NCI-H1048 (cell line): ENCODE measurements around the gene KRT222.

Experiments
- DNase-seq: peaks from one replicate; lab custom pipeline; 2025; lab: John Stamatoyannopoulos, UW

Gene KRT222

GRCh38 chr17:40658396-40658795 lies 6.6 kb downstream of the KRT222 start:
- no peak for DNase-seq

GRCh38 chr17:40651939-40652338 lies 13.0 kb downstream of the KRT222 start:
- DNase-seq, result no peak

GRCh38 chr17:40648384-40648968 lies 16.5 kb downstream of the KRT222 start:
- DNase-seq, result no peak

GRCh38 chr17:40647624-40648383 lies 17.2 kb downstream of the KRT222 start, which contains the start of gene SMARCE1:
Gene SMARCE1, minus strand, starts transcription at chr17:40647818. Its CDS starts 2,016 bp downstream, at chr17:40645802.
- peak; percentile 53 for DNase-seq

GRCh38 chr17:40646791-40647623 lies 18.0 kb downstream of the KRT222 start:
- DNase-seq, result no peak

- no peak for DNase-seq
Measured at GRCh38 chr17:40645943-40646342, 19.0 kb downstream of the KRT222 start.

- DNase-seq, result no peak
Measured at GRCh38 chr17:40645291-40645690, 19.7 kb downstream of the KRT222 start.

GRCh38 chr17:40637931-40638330 lies 27.0 kb downstream of the KRT222 start:
- no peak for DNase-seq

GRCh38 chr17:40633871-40634270 lies 31.1 kb downstream of the KRT222 start:
- DNase-seq, result no peak

- DNase-seq, result no peak
Measured at GRCh38 chr17:40632216-40632615, 32.8 kb downstream of the KRT222 start.

GRCh38 chr17:40629842-40630241 lies 35.1 kb downstream of the KRT222 start:
- no peak for DNase-seq

GRCh38 chr17:40625311-40625710 lies 39.7 kb downstream of the KRT222 start:
- no peak for DNase-seq

GRCh38 chr17:40623419-40624210 lies 41.4 kb downstream of the KRT222 start:
- DNase-seq, result no peak

GRCh38 chr17:40622509-40622928 lies 42.5 kb downstream of the KRT222 start:
- DNase-seq, result no peak

GRCh38 chr17:40621578-40621977 lies 43.4 kb downstream of the KRT222 start:
- DNase-seq, result no peak

GRCh38 chr17:40621019-40621418 lies 44.0 kb downstream of the KRT222 start:
- no peak for DNase-seq

GRCh38 chr17:40618754-40619625 lies 46.0 kb downstream of the KRT222 start:
- DNase-seq, result no peak

- no peak for DNase-seq
Measured at GRCh38 chr17:40617678-40618240, 47.2 kb downstream of the KRT222 start.

- no peak for DNase-seq
Measured at GRCh38 chr17:40616592-40616991, 48.4 kb downstream of the KRT222 start.

- DNase-seq, result no peak
Measured at GRCh38 chr17:40615841-40616476, 49.0 kb downstream of the KRT222 start.
